Activated CD4-positive, alpha-beta T cell treated with anti-CD3 and anti-CD28 coated beads, Interleukin-2, amount 50 U/mL, for 48 hours (primary cell): Measurements from ENCODE around the gene CEP162.
"Not testable (repeated sequence)": the region's sequence is repeated elsewhere in the genome, so short reads cannot be mapped to it uniquely, and the experiment has no call there.

ENCODE experiments used
- DNase-seq, 2 experiments: peaks; one replicate each; pipeline ENCODE4 v3.0.0-alpha.2; 2020

The CEP162 gene

DNA sequence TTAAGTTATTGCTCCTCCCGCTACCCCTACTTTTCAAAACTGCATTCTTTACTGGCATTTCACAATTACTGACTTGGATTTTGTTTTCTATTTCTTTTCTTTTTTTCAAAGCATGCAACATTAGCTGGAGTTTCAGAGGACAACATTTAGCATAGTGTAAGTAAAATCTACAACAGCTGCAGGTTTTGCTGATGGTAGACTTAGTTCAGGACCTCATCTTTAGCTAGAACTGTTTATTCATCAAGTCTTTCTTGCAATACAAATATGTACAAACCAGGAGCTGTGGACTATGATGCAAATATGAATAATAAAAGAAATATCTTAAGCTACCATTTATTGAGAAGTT, 728 bp upstream of the CEP162 start:
- DNase-seq: no peak

DNA sequence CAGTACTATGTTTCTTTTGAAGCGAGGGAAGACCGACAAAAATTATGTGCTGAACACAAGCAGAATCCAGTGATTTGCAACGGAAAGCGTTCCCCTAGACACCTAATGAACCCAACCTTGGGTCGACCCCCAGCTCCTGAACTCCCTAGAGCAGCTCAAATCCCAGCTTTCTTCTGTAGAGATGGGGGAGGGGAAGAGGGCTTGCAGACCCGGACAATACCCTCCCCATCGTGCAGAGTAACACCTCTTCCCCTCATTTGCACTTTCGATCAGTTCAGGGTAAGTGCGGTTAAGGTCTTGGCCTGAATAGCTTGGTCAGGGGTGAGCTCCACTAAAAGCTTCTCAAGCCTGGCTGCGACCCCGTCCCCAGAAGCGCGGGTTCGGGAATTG, 404 bp downstream of the CEP162 start:
- DNase-seq: no peak

DNA sequence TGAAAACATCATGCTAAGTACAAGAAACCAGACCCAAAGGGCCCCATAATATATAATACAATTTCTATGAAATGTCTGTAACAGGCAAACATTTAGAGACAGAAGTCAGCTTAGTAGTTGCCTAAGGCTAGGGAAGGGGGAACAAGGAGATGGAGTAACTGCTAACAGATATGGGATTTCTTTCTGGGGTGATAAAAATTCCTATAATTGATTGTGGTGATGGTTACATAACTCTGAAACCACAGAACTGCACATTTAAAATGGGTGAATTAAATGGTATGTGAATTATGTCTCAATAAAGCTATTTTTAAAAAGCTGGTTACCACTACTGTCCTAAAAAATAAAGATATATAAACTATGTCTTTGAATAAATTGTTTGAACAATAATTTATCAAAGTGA, 3.2 kb downstream of the CEP162 start:
- DNase-seq: no peak

DNA sequence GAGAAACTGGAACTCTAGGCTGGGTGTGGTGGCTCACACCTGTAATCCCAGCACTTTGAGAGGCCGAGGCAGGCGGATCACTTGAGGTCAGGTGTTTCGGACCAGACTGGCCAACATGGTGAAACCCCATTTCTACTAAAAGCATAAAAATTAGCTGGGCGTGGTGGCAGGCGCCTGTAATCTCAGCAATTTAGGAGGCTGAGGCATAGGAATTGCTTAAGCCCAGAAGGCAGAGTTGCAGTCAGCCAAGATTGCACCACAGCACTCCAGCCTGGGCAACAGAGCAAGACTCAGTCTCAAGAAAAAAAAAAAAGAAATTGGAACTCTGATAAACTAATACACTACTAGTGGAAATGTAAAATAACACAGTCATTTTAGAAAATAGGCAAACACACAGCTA, 3.8 kb downstream of the CEP162 start:
- DNase-seq: not testable (repeated sequence)

DNA sequence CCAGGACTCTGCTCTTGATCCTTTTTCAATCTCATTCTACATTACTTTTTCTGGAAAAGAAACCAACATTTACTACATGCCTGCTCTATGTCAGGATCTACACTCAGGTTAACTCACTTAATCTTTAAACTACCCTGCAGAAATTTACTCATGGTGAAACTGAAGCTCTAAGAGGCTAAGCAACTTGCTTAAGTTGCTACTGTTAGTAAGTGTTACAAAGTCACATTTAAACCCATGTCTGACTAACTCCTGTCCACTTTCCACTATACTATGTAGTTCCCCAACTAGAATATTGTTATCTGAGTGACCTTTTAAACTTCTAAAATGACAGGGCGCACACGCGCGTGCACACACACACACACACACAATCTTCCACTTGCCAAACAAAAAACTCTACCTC, 5.0 kb downstream of the CEP162 start:
- DNase-seq: no peak

DNA sequence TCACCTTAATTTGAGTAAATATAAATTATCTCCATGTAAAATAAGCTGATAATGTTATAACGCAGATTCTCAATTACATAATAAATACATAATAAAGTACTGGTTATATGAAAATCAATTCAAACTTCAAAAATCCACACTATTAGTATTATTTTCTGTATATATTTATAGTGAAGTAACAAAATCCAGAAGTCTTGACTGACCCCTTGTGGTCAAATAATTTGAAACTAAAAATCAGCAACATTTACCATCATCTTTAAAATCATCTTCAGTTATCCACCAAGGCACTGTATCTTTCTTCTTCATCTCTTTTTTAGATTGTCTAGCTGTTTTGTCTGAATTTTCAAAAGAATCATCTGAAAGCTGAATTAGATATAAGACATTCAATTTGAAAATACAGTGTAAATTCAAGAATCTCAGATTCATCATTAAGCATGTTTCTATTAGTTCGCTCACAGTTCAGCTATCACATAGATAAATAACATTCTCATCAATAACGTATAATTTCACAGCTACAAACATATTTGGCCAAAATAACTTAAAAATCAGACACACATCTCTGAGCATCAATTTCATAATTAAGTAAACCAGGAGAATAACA, 6.5 kb downstream of the CEP162 start:
- no peak for DNase-seq

DNA sequence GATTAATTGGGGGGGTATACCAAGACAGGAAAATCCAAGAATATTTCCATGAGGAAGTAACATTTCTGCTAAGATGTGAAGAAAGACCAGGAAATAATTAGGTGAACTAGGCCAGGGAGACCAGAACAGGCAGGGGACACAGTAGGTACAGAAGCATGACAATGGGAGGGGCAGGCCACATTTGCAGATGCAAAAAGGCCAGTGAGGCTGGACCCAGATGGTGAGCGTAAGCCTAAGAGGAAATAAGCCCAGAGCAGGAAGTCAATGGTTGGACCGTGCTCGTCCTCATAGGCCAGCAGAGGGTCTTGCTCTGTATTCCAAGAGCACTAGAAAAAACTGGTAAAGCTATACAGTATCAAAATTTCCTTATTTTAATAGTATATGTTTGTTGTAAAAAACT, 9.4 kb downstream of the CEP162 start:
- DNase-seq: no peak

DNA sequence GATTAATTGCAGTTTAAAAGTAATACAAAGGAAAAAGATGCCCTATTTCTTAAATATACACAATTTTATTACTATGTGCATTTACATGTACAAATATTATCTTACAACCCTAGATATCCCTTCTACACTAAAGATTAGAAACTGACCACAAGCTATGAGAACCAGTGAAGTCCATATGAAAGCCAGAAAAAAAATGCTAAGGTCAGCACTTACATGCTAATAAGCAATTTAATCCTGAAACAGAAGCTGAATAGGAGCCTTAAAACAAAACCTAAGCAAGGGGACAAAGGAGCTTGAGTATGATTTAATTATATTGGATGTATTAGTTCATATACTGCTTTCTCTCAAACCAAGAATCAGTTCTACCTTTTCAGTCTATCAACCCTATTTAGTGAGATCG, 14.2 kb downstream of the CEP162 start:
- no peak for DNase-seq

DNA sequence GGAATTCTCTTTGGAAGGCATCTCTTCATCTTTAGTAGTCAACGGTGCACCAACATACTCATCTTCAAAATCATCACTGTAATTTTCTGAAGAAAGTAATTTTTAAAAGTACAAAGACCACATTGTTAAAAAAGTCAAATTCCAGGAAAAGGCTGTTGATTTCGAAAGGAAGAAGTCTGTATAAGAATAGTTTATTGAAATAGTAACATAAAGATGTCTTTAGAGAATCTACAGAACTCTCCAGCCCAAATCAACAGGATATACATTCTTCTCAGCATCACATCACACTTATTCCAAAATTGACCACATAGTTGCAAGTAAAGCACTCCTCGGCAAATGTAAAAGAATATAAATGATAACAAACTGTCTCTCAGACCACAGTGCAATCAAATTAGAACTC, 23.4 kb downstream of the CEP162 start:
- DNase-seq: no peak

DNA sequence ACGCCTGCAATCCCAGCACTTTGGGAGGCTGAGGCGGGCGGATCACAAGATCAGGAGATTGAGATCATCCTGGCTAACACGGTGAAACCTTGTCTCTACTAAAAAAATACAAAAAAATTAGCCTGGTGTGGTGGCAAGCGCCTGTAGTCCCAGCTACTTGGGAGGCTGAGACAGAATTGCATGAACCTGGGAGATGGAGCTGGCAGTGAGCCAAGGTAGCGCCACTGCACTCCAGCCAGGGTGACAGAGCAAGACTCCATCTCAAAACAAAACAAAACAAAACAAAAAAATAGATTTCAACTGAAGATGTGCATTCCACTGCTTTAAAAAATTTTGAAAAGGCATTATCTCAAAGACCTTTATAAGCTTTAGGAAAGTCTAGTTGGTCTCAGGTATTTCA, 27.5 kb downstream of the CEP162 start:
- DNase-seq: not testable (repeated sequence)

DNA sequence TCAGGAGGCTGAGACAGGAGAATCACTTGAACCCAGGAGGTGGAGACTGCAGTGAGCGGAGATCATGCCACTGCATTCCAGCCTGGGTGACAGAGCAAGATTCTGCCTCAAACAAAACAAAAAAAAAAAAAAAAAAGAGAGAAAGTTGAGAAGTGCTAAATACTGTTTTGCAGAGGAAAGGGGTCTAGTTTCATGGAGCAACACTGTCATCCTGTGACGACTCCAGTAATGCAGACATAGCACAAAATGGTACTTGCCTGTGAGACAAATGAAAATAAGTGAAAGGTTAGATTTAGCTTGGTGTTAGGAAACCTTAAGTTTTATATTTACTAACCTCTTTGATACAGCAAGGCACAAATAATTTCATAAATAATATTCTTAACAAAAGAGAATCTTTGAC, 29.7 kb downstream of the CEP162 start:
- DNase-seq: no peak

DNA sequence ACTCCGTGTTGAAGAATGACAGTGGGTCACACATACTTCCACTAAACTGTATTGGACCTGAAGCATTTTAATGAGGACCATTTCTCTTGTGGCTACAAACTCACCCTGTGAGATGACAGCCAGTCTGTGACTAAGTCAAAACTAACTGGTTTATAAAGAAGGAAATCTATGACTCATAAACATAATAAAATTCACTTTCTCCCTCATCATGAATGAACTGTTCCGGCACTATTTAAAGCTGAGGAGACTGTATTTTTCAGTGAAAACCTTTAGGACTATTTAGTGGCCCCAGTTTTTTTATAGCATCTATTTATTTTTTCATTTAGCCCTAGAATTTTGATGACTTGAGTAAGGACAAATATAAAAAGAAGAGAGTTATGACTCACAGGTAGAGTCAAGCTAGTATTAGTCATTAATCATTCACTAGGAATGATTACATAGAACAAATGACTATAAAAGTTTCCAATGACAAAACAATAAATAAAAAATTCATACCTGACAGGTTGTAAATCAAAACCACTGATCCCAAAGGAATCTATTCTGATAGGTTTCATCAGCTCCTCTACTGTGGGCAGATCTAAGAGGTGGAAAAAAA, 34.2 kb downstream of the CEP162 start:
- DNase-seq: no peak

DNA sequence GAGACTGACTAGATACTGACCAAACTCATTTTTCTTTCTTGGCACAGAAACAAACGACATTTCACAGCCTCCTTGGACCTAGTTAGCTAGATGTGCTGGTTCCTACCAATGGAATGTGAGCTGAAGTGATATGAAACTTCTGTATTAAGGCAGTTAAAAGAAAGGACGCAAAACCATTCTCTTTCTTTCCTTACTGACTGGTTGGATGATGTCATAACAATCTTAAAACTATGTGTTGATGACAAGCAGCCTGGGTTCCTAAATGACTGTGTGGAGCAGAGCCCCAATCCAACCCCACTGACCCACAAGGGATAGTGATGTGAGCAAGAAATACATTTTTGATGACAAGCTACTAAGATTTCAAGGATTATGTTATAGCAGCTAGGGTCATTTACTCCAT, 35.6 kb downstream of the CEP162 start:
- no peak for DNase-seq

DNA sequence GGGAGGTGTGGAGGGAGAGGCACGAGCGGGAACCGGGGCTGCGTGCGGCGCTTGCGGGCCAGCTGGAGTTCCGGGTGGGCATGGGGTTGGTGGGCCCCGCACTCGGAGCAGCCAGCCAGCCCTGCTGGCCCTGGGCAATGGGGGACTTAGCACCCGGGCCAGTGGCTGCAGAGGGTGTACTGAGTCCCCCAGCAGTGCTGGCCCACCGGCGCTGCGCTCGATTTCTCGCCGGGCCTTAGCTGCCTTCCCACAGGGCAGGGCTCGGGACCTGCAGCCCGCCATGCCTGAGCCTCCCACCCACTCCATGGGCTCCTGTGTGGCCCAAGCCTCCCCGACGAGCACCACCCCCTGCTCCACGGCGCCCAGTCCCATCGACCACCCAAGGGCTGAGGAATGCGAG, 38.1 kb downstream of the CEP162 start:
- DNase-seq: not testable (repeated sequence)

DNA sequence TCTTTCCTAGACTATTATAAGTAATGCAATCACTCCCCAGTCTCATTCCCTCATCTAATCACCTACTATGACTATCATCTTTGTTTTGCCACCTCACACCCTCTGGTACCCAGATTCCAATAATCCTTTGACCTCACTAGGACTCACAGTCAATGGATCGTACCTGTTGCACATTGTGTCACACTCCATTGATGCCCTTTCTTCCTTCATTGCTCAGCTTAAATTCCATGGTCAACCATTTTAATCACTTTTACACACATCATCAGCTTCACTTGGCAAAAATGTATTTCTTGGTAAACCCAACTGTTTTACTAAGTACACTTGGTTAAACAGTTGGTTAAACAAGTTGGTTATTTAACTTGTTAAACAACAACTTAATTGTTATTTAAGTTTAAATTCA, 44.0 kb downstream of the CEP162 start:
- no peak for DNase-seq

DNA sequence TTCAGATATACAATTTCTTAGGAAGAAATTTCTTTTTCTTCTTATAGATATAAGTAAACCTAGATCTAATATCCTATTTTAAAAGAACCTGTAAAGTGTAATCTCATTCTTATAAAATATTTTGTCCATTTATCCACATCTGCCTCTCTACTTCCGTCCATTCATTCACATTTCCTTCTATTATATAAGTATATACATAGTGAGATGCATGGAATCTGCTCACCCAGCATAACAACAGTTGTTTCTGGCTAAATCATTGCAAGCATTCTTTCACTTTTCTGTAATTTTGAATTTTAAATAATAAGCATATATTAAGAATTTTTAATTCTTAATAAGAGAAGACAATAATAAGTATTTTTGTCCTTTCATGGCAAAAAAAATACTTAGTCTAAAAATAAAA, 45.4 kb downstream of the CEP162 start:
- no peak for DNase-seq

DNA sequence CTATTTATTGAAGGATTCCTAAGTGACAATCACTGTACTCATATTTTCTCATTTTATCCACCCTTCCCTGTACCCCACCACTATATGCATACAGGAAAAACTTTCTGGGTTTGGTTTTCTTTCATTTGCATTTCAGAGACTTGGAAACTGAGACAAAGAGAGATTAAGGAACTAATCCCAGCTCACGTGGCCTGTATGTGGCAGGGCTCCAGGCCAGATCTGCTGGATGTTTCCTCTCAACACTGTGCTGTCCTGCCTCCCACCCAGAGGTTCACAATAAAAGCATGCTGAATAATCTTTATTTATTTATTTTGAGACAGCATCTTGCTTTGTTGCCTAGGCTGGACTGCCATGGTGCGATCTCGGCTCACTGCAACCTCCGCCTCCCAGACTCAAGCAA, 50.2 kb downstream of the CEP162 start:
- no peak for DNase-seq

DNA sequence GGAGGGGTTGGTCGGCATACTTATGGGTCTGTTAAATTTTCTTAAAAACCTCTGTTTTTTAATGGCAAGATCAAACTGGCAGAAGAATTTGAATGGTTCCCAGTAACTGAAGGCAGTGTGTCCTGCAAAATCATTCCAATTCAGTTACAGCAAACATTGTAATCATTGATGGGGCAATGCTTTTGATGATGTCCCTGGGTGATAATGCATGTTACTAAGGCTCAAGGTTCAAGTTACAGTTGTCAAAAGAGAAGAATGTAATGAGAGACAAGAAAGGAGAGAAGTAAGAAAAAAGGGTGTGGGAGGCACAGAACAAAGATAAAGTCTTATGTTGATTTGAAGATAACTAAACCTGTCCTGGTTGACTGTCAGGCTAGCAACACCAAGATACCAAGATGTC, 54.9 kb downstream of the CEP162 start:
- DNase-seq: no peak

DNA sequence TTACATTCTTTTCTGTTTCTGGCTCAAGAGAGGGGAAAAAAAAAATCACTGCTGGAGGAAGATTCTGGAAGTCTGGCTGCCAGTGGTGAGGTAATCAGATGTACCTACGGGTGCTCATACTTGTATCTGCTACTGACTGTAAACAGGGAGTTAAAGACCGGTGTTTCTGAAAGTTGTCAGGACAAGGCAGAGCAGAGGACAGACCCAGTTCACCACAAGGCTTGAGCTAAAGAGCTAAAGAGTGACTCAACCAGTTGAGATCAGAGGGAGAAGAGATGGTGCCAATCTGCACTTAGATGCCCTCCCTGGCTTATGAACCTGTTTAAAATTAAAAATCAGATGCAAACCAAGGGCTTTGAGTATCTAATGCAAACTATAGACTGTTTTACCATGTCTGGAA, 55.4 kb downstream of the CEP162 start:
- no peak for DNase-seq

DNA sequence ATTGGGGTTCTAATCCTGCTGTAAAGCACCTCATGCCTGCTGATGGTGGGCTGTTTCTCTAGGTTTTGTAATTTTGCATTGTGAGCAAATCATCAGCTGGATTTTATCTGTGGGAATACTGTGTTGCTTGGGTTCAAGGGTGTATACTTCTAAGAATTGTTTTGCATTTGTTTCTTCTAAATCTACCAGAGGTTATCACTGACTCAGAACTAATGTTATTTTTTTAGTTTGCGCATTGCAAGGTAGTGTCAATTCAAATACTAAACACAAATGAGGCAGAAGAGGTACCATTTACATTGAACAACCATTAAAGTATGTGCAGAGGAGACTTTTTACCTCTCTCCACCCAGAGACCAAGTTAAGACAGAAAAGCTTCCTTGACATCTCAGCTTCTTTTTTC, 60.0 kb downstream of the CEP162 start:
- DNase-seq: no peak

DNA sequence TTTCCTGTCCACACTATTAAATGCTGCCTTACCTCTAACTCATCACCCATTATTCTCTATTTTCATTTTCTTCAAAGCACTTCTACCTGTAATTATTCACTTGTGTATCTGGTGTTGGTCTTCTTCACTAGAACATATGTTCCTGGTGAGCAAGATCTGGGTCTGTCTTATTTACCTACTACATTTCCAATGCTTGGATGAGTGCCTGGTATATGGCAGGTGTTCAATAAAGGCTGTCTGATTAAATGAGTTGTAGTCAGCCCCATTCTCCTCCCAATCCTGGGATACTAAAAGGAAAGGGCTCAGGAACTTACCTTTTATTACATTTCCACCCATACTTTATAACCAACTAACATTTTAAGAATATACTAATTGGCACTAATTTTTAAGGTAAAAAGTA, 61.0 kb downstream of the CEP162 start:
- no peak for DNase-seq

DNA sequence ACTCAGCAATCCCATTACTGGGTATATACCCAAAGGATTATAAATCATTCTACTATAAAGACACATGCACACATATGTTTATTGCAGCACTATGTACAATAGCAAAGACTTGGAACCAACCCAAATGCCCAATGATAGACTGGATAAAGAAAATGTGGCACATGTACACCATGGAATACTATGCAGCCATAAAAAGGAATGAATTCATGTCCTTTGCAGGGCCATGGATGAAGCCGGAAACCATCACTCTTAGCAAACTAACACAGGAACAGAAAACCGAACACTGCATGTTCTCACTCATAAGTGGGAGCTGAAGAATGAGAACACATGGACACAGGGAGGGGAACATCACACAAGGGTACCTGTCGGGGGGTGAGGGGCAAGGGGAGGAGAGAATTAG, 63.1 kb downstream of the CEP162 start:
- not testable (repeated sequence) for DNase-seq

DNA sequence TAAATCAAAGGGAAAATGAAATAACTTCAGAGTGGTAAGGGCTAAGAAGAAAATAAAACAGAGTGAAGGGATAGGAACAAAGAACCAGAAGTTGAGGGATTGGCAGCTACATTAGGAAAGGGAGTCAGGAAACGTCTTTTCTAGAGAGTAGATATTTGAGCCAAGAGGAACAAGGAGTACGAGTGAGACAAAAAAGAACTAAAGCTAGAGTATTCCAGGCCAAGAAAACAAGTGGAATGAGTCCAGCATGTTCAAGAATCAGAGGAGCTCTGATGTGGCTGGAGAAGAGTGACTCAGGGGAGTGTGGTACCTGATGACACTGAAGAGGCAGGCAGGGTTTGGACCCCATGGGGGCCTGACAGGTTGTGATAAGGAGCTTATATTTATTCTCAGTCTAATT, 66.3 kb downstream of the CEP162 start:
- DNase-seq: no peak

DNA sequence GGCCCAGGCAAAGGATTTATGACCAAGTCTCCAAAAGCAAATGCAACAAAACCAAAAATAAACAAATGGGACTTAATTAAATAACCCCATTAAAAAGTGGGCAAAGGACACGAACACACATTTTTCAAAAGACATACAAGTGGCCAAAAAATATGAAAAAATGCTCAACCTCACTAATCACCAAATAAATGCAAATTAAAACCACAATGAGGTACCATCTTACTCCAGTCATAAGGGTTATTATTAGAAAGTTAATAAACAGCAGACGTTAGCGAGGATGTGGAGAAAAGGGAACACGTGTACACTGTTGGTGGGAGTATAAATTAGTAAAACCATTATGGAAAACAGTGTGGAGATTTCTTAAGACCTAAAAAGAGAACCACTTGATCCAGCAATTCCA, 71.1 kb downstream of the CEP162 start:
- DNase-seq: no peak

DNA sequence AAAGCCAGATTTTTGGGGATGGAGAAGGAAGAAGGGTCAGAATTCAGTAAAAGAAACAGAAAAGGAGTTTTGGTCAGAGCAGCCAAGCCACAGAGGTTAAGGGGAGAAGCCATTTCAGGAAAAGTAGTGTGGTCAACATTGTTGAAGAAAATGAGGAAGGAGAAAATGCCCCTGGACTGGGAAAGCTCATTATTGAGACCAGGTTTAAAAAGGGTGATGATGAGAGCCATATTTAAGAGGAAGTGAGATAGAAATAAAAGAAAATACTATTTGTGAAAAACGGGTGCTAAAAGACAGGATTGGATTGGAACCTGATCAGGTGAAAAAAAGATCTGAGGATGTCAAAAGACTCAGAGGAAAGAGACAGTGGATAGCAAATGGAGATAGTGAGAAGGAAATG, 75.8 kb downstream of the CEP162 start:
- DNase-seq: no peak

DNA sequence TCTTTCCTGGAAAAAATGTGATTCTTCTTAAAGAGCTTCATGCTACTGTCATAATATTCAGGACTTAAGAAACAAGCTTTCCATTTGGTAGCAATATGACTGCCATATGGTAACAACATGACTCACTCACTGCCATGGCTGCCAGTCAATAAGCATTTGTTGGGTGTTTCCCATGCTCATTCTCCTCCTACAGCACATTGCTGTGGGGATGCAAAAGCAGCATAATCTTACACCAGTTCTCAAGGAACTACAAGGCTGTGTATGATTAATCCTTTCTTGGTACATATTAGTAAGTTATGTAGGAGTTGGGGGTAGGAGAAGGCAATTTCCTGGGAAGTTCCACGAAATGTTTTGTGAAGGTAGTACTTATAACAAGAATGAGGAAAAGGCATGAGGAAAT, 76.7 kb downstream of the CEP162 start:
- no peak for DNase-seq
